GM10847 (cell line): ENCODE results near the gene PCDH8.

Source experiments
- POLR2A ChIP-seq: IDR thresholded peaks from 2 replicates; pipeline ENCODE4 v1.6.1; 2011; ENCODE audit not compliant: insufficient read length; ENCODE audit errors: extremely low read depth

PCDH8 gene

GRCh38 chr13:52840066-52840465, 8.4 kb downstream of the PCDH8 start:
- no peak for TF ChIP-seq POLR2A

- no peak for TF ChIP-seq POLR2A
These were observed 9.9 kb downstream of the PCDH8 start for GRCh38 chr13:52838433-52839107.

GRCh38 chr13:52837850-52838249, 10.6 kb downstream of the PCDH8 start:
- no peak for TF ChIP-seq POLR2A

- no peak for TF ChIP-seq POLR2A
These were observed 13.2 kb downstream of the PCDH8 start for GRCh38 chr13:52835071-52835839.

- no peak for TF ChIP-seq POLR2A
These were observed 15.1 kb downstream of the PCDH8 start for GRCh38 chr13:52833296-52833875.

GRCh38 chr13:52832313-52832712, 16.1 kb downstream of the PCDH8 start:
- TF ChIP-seq POLR2A: no peak

- TF ChIP-seq POLR2A: no peak
These were observed 17.5 kb downstream of the PCDH8 start for GRCh38 chr13:52830946-52831345.

- no peak for TF ChIP-seq POLR2A
These were observed 20.6 kb downstream of the PCDH8 start for GRCh38 chr13:52827839-52828238.

- TF ChIP-seq POLR2A: no peak
These were observed 33.1 kb downstream of the PCDH8 start for GRCh38 chr13:52815330-52815729.

- no peak for TF ChIP-seq POLR2A
These were observed 35.5 kb downstream of the PCDH8 start for GRCh38 chr13:52812941-52813340.

GRCh38 chr13:52811841-52812240, 36.6 kb downstream of the PCDH8 start:
- TF ChIP-seq POLR2A: no peak

GRCh38 chr13:52810526-52810925, 37.9 kb downstream of the PCDH8 start:
- no peak for TF ChIP-seq POLR2A

- no peak for TF ChIP-seq POLR2A
These were observed 38.4 kb downstream of the PCDH8 start for GRCh38 chr13:52810011-52810410.

GRCh38 chr13:52809310-52809769, 39.1 kb downstream of the PCDH8 start:
- no peak for TF ChIP-seq POLR2A

- TF ChIP-seq POLR2A: no peak
These were observed 39.6 kb downstream of the PCDH8 start for GRCh38 chr13:52808842-52809219.

- TF ChIP-seq POLR2A: no peak
These were observed 42.4 kb downstream of the PCDH8 start for GRCh38 chr13:52806029-52806428.
